Ishikawa (cell line): ENCODE data around the gene SNAP29.

Experiments used
- CEBPB ChIP-seq: IDR thresholded peaks from 2 replicates; pipeline ENCODE4 v1.6.1; 2012
- CREB1 ChIP-seq: IDR thresholded peaks from 2 replicates; pipeline ENCODE4 v1.6.1; 2012; ENCODE audit warnings: low read depth
- EGR1 ChIP-seq: IDR thresholded peaks from 2 replicates; pipeline ENCODE4 v1.6.1; 2012
- EP300 ChIP-seq: IDR thresholded peaks from 2 replicates; pipeline ENCODE4 v1.6.1; 2012; ENCODE audit warnings: borderline replicate concordance
- FOXM1 ChIP-seq: IDR thresholded peaks from 2 replicates; pipeline ENCODE4 v1.6.1; 2012; ENCODE audit warnings: low read depth, borderline replicate concordance
- NFIC ChIP-seq: IDR thresholded peaks from 2 replicates; pipeline ENCODE4 v1.6.1; 2012
- RAD21 ChIP-seq: IDR thresholded peaks from 2 replicates; pipeline ENCODE4 v1.6.1; 2012; ENCODE audit warnings: low read depth
- REST ChIP-seq: IDR thresholded peaks from 2 replicates; pipeline ENCODE4 v1.6.1; 2012; ENCODE audit warnings: low read depth, mild to moderate bottlenecking
- TAF1 ChIP-seq: IDR thresholded peaks from 2 replicates; pipeline ENCODE4 v1.6.1; 2012; ENCODE audit warnings: low read depth, mild to moderate bottlenecking
- TCF12 ChIP-seq: IDR thresholded peaks from 2 replicates; pipeline ENCODE4 v1.6.1; 2012; ENCODE audit warnings: low read depth
- TEAD4 ChIP-seq: IDR thresholded peaks from 2 replicates; pipeline ENCODE4 v1.6.1; 2012
- YY1 ChIP-seq: IDR thresholded peaks from 2 replicates; pipeline ENCODE4 v1.6.1; 2012; ENCODE audit warnings: low read depth
- ZBTB7A ChIP-seq: IDR thresholded peaks from 2 replicates; pipeline ENCODE4 v1.6.1; 2012; ENCODE audit warnings: low read depth
- TF ChIP-seq, protein P1 (sequence below): IDR thresholded peaks from 2 replicates; pipeline ENCODE4 v1.6.1; 2012
- TF ChIP-seq, protein P2 (sequence below): IDR thresholded peaks from 2 replicates; pipeline ENCODE4 v1.6.1; 2012

Gene SNAP29

GRCh38 chr22:20885017-20885556 lies 26.3 kb downstream of the SNAP29 start:
- TF ChIP-seq NFIC (no peak), EP300 (no peak), ZBTB7A (no peak), FOXM1 (no peak), CEBPB (no peak)

- peak; percentile 91 for TF ChIP-seq RAD21
- no peak for TF ChIP-seq FOXM1
Measured at GRCh38 chr22:20885557-20886323, 26.9 kb downstream of the SNAP29 start.

GRCh38 chr22:20887375-20887774 lies 28.6 kb downstream of the SNAP29 start:
- TF ChIP-seq YY1 (no peak), FOXM1 (no peak)

- TF ChIP-seq NFIC (no peak), TAF1 (no peak), EP300 (no peak), TCF12 (no peak), EGR1 (no peak), TEAD4 (no peak), CEBPB (no peak), FOXM1 (no peak)
- TF ChIP-seq, protein P1, sequence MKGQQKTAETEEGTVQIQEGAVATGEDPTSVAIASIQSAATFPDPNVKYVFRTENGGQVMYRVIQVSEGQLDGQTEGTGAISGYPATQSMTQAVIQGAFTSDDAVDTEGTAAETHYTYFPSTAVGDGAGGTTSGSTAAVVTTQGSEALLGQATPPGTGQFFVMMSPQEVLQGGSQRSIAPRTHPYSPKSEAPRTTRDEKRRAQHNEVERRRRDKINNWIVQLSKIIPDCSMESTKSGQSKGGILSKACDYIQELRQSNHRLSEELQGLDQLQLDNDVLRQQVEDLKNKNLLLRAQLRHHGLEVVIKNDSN: no peak
Measured at GRCh38 chr22:20889025-20889704, 30.4 kb downstream of the SNAP29 start.

DNA sequence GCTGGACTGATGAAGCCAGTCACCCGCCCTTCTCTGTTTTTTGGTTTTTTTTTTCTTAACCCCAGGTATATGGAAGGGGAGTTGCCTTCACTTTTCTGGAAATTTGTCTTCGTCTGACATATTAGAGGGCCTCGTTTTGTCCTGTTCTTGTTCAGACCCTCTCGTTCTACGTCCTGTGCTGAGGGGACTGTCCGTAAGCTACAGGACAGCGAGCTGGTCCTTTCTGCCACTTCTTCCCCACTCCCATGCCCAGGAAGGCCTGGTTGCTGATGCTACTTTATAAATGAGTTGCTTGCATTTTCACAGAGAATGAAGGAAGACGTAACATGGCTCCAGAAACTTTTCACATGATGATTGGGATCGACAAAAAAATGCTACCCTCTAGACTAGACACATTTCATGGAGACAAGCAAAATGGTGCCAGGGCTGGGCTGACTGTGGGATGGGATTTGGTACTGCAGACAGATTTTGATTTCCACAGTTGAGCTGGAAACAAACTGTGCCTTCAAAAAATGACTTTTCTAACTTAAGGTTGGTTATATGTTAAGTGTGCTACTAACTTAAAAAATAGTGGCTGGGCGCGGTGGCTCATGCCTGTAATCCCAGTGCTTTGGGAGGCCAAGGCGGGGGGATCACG lies 31.2 kb downstream of the SNAP29 start:
- TF ChIP-seq, protein P1: no peak
- no peak for TF ChIP-seq EGR1
- TF ChIP-seq TEAD4: no peak
- TF ChIP-seq TCF12: no peak
- no peak for TF ChIP-seq TAF1
- TF ChIP-seq ZBTB7A: no peak
- no peak for TF ChIP-seq FOXM1
- TF ChIP-seq CREB1: no peak
- TF ChIP-seq YY1: no peak
- TF ChIP-seq RAD21: no peak
- TF ChIP-seq EP300: no peak
- TF ChIP-seq CEBPB: no peak
- TF ChIP-seq NFIC: no peak
- no peak for TF ChIP-seq REST

GRCh38 chr22:20890975-20891374 lies 32.2 kb downstream of the SNAP29 start:
- TF ChIP-seq REST (no peak), FOXM1 (no peak), NFIC (no peak), CREB1 (no peak), CEBPB (no peak), TEAD4 (no peak), RAD21 (no peak), TCF12 (no peak), YY1 (no peak), EP300 (no peak), EGR1 (no peak), TAF1 (no peak), ZBTB7A (no peak)
- TF ChIP-seq, protein P1: no peak
- TF ChIP-seq, protein P2, sequence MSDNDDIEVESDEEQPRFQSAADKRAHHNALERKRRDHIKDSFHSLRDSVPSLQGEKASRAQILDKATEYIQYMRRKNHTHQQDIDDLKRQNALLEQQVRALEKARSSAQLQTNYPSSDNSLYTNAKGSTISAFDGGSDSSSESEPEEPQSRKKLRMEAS: no peak
